COLO668 (cell line): ENCODE results near the gene MYL10.

ENCODE experiments used
- DNase-seq: peaks from one replicate; lab custom pipeline; 2025; ENCODE audit not compliant: unreplicated experiment; lab: John Stamatoyannopoulos, UW

MYL10 gene

DNA sequence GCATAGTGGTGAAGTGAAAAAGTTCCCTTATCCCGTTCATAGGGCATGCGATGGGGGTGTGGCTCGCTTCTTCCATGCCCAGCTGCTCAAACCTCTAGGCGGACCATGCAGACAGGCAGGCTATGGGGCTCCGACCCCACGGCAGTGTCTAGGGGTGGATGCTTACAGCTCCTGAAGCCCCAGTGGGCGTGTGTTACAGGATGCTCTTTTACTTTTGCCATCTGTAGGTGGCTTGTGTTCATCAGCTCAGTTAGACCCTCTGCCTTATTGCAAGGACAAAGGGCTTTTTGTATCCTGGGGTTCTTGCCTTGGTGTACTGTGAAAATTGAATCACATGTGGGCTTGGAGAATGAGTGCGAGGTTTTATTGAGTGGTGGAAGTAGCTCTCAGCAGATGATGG lies at the start of gene MYL10:
MYL10 (minus strand) TSS at position 126 of the 400 bp plus-strand sequence. CDS start 178 bp downstream, outside the sequence.
- DNase-seq = no peak

DNA sequence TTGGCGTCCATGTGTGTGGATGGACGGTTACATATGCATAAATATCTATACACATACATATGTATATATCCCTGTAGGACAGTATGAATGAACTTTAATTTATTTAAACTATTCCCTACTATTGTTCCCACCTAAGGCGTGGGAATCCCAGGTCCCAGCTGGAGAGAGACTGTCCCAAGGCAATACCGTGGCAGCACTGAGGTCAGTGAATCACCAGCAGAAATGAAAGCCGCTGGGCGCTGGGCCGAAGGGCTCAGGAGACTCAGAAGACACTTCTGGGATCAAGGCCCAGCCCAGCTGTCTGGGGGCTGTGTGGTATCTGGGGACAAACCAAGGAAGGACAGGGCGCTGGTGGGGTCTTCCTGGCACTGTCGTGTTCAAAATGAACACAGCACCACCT lies 49.6 kb upstream of the MYL10 start:
- no peak for DNase-seq

DNA sequence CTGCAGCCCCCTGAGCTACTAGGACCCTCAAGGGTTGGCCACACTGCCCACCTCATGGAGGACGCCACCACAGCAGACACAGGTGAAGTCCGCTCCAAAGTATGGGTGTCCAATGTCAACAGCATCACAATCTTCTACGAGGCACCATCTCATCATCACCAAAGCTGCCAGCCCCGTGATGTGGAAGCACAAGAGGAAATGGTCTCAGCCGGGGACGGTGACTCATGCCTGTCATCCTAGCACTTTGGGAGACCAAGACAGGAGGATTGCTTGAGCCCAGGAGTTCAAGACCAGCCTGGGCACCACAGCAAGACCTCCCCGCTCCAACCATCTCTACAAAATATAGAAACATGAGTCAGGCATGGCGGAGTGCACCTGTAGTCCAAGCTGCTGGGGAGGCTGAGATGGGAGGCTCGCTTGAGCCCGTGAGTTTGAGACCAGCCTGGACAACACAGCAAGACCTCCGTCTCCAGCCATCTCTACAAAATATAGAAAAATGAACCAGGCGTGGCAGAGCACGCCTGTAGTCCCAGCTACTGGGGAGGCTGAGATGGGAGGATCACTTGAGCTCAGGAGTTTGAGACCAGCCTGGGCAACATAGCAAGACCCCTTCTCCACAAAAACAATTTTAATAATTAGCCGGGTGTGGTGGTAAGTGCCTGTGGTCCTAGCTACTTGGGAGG lies 48.8 kb upstream of the MYL10 start:
- no peak for DNase-seq

GRCh38 chr7:101677391-101677790 lies 48.3 kb upstream of the MYL10 start:
- no peak for DNase-seq

GRCh38 chr7:101676956-101677355 lies 47.9 kb upstream of the MYL10 start:
- no peak for DNase-seq

GRCh38 chr7:101676062-101676598 lies 47.0 kb upstream of the MYL10 start:
- DNase-seq = no peak

- no peak for DNase-seq
Observed at GRCh38 chr7:101674439-101674838, 45.3 kb upstream of the MYL10 start.

DNA sequence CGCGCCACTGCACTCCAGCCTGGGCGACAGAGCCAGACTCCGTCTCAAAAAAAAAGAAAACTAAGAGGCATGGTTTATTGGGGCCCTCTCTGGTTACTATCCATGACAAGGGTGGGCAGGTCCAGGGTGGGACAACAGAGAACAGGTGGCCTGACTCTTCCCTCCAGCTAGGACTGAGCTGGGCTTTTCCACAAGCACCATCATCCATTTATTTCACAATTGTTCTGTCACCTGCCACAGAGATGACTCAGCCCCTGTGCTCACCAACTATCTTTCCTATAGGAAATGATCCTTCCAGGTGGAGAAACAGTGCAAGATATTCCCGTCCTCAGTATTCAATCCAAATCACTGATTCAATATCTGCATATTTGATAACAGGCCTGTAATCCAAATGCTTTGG lies 44.9 kb upstream of the MYL10 start:
- no peak for DNase-seq

DNA sequence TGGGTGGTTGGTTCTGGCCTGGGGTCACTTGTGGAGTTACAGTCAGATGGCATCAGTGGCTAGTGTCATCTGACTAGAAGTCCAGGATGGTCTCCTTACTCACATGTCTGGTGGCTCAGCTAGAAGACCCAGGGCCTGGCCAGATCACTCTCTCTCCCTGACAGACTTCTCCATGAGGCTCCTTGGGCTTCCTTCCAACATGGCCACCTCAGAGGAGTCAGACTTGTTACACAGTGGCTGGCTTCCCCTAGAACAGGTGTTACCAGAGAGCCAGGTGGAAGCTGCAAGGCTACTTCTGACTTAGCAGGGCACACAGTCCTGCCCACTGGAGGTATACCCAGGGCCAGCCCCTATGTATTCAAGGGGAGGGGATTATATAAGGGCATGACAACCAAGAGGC lies 44.2 kb upstream of the MYL10 start:
- DNase-seq = no peak

- DNase-seq = no peak
Observed at GRCh38 chr7:101671371-101672356, 42.6 kb upstream of the MYL10 start.

DNA sequence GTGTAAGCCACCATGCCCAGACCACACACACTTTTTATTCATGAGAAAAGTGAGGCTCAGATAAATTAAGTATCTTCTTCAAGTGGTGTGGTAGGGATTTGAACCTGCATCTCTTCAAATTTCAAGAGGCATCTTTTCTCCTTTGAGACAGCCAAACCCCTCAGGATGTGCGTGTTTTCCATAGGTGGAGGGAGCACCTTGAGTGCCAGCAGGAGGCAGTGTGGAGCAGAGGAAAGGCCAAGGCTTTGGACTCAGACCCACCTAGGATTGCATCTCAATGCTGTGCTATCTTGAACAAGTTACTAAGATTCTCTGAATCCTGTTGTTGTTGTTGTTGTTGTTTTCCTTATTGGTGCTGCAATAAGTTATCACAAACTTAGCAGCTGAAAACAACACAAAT lies 40.2 kb upstream of the MYL10 start:
- no peak for DNase-seq

DNA sequence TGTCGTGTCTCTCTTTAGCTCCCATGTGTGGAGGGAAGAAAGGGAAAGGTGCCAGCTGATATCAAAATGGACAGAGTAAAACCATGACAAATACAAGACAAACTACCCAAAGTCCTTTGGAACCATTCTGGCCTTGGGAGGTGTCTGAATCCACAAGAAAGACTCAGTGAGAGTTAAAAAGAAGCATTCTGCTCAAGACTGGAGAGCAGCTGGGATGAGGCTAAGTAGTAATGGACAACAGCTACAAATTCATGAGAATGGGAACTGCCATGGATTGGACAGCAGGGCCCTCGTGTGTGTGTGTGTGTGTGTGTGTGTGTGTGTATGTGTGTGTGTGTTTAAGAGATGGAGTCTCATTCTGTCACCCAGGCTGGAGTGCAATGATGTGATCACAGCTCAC lies 39.6 kb upstream of the MYL10 start:
- DNase-seq = no peak

DNA sequence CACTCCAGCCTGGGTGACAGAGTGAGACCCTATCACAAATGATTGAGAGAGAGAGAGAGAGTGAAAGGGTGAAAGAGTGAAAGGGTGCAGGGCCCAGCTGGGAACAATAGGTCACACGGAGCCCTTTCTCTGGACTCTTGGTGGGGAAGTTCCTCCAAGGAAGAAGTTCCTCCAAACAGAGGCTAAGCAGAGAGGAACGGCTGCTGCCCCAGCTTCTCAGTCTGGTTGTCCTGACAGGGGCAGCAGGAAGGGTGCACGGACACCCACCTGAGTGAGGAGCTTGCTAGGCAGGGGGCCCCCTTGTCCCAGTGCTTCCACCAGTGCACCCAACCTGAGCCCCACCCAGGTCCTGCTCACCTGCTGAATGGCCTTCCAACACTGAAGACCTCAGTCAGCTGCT lies 38.8 kb upstream of the MYL10 start:
- no peak for DNase-seq

- no peak for DNase-seq
Observed at GRCh38 chr7:101667399-101667798, 38.3 kb upstream of the MYL10 start.

- no peak for DNase-seq
Observed at GRCh38 chr7:101666741-101667140, 37.6 kb upstream of the MYL10 start.

DNA sequence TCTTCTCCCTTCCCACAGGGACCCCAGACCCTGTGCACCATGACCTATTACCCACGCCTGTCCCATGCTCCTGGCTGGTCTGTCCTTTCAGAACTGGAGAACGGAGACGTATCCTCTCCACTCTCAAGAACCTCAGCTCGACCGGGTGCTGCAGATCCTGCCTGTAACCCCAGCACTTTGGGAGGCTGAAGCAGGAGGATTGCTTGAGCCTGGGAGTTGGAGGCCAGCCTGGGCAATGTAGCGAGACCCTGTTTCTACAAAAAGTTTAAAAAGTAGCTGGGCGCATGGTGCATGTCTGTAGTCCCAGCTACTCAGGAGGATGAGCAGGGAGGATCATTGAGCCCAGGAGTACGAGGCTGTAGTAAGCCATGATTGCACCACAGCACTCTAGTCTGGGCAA lies 37.2 kb upstream of the MYL10 start:
- no peak for DNase-seq

DNA sequence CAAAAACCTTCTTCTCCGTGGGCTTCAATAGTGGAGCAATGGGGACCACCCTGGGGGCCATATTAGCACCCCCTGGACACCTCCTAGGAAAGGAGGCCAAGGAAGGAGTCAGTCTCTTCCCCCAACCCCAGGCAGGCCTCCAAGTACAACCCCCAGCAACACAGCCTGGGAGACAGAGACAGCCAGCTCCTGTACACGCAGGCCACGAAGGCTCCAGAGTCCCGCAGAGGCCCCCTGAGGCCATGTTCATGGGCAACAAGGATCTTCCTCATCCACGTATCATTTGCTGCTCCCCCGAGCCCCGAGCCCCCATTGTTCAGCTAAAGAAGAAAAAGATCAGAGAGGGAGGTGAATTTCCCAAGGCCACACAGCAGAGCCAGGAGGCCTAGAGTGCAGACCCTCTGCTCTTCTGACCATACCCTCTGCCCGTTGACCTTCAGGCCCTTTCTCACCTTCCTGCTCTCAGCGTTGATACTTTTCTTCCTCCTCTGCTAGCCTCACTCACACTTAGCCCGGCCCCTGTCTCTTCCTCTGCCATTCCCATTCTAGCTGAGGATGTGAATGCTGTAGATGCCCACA lies 35.9 kb upstream of the MYL10 start:
- no peak for DNase-seq

GRCh38 chr7:101664436-101664835 lies 35.3 kb upstream of the MYL10 start:
- DNase-seq = no peak

DNA sequence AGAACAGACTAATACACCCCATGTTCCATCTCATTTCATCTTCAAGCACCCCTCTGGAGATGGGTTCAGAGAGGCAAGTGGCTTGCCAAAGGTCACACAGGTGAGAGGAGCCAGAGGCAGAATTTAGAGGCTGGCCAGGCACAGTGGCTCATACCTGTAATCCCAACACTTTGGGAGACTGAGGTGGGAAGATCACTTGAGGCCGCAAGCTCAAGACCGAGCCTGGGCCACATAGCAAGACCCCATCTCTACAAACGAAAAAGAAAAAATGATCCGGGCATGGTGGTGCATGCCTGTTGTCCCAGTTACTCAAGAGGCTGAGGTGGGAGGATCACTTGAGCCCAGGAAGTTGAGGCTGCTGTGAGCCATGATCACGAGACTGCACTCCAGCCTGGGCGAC lies 34.7 kb upstream of the MYL10 start:
- no peak for DNase-seq

- no peak for DNase-seq
Observed at GRCh38 chr7:101662447-101662998, 33.4 kb upstream of the MYL10 start.

GRCh38 chr7:101659706-101660105 lies 30.6 kb upstream of the MYL10 start:
- DNase-seq = no peak
